CD4-positive, alpha-beta T cell treated with Interferon gamma for 1 hour (primary cell): ENCODE results near the gene U2AF1.
"Not testable (repeated sequence)": the region's sequence is repeated elsewhere in the genome, so short reads cannot be mapped to it uniquely, and the experiment has no call there.

Experiments
- DNase-seq: peaks from one replicate; pipeline ENCODE4 v3.0.0-alpha.2; 2020

The U2AF1 gene, protein sequence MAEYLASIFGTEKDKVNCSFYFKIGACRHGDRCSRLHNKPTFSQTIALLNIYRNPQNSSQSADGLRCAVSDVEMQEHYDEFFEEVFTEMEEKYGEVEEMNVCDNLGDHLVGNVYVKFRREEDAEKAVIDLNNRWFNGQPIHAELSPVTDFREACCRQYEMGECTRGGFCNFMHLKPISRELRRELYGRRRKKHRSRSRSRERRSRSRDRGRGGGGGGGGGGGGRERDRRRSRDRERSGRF

DNA sequence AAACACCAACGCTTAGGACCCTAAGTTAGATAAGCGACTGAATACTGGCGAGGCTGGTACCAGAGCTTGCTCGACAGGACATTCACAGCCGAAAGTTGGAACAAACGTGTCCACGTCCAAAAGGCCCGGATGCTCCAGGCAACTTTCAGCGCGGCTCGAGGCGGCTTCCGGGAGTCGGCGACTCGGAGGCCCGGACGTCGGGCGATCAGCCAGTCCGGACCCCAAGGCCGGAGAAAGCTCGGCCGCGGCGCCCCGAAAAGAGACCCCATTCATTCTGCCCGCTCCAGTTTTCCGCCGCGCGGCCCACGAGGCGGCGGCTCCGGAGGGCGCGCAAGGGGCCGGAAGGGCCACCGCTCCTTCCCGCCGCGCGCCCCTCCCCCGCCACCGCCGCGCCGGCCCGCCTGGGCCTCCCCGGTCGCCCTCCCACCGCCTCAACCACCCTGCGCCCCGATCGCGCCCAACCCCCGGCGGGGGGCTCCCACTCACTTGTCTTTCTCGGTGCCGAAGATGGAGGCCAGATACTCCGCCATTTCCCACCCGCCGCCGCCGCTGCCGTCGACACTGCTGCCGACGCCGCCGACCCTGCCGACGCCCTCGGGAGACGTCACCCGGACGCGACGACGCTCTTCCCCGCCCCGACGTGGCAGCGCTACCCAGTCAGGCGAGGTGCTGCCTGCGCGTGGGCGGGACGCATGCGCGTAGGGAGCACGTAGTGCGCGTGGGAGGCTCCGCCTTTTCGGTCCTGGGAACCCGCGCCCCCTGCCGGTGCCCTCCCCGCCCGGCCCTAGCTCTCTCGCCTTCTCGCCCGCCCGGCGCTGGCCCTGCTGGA lies at the start of gene U2AF1:
U2AF1 (minus strand) TSS at position 606 of the 829 bp plus-strand sequence; CDS start at position 530, 76 bp downstream.
- DNase-seq: peak; percentile 89

- DNase-seq: not testable (repeated sequence)
Observed at GRCh38 chr21:43153601-43154000, 46.2 kb upstream of the U2AF1 start.

DNA sequence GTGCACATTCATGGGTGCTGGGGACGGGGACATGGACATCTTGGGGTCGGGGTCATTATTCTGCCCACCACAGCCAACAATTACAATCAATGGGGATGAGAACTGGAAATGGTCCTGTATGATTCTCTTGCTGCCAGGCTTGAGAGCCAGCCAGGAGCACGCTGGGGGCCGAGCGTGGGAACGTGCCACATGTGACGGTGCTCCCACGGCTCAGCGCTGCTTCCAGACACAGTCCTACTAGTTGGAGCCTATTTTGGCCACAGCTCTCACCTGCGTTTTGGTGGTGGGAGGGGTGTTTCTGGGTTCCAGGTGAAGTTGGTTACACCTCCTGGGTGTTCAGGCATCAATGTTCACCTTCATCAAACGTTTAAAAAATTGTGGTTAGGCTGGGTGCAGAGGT lies 42.0 kb upstream of the U2AF1 start:
- not testable (repeated sequence) for DNase-seq

DNA sequence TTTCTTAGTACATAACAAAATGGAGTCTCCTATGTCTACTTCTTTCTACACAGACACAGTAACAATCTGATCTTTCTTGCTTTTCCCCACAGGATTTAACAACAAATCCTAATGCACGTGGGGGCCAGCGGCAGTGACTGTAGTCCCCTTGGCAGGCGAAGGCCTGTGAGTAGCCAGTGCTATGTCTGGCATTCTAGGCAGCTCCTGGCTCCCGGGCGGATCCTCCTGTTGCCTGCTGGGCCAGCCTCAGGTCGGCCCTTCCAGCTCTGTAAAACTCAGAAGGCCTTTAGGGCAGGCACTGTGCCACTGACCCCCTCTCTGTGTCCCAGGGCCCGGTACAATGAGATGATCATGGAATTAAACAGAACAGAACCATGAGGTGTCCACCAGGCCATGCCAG lies 40.6 kb upstream of the U2AF1 start:
- not testable (repeated sequence) for DNase-seq

DNA sequence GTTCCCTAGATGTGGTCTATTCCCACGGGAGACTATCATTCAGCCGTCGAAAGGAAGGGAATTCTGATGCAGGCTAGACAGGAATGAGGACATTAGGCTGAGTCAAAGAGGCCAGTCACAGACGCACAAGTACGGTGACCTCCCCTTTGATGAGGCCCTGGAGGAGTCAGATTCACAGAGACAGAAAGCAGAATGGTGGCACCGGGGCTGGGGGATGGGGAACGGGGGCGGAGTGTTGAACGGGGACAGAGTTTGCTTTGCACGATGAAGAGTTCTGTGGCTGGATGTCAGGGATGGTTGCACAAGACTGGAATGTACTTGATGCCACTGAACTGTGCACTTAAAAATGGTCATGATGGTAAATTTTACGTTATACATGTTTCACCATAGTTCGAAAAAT lies 39.3 kb upstream of the U2AF1 start:
- DNase-seq: not testable (repeated sequence)

GRCh38 chr21:43141407-43141806 lies 34.0 kb upstream of the U2AF1 start:
- DNase-seq: not testable (repeated sequence)

DNA sequence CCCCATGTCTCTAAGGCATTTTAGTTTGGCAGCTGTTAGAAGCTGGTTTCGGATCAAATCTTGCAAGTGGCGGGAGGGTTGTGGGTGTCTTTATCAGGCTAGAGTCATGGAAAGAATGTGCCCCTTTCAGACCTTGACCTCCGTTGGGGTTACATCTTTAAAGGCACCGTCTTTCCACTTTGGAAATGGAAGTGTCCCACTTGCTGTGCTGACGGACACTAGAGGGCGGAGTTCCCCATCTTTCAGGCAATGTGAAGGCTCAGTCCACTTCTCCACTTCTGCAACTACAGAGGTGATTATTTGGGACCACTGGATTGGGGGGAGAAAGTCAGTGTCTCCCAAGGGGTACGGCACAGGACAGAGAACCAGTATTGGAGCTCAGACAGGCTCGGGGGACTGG lies 31.6 kb upstream of the U2AF1 start:
- not testable (repeated sequence) for DNase-seq

DNA sequence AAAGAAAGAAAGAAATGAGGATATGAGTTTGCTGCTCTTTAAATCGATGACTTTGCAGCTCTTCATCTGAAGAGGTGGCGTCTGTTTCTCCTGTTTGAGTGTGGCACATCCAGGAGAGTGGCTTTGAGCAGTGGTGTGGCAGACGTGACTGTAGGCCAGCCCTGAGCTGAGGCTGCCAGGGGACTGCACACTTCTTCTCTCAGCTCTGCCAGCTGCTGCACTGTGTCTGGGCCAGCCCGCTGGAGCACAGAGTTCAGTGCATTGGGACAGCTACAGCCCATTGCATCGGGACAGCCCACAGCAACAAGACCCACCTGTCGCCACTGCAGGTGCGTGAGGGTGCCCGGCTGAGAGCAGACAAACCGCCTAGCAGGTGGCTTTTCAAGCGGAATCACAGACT lies 27.1 kb upstream of the U2AF1 start:
- DNase-seq: not testable (repeated sequence)

- not testable (repeated sequence) for DNase-seq
Observed at GRCh38 chr21:43130094-43130493, 22.7 kb upstream of the U2AF1 start.

DNA sequence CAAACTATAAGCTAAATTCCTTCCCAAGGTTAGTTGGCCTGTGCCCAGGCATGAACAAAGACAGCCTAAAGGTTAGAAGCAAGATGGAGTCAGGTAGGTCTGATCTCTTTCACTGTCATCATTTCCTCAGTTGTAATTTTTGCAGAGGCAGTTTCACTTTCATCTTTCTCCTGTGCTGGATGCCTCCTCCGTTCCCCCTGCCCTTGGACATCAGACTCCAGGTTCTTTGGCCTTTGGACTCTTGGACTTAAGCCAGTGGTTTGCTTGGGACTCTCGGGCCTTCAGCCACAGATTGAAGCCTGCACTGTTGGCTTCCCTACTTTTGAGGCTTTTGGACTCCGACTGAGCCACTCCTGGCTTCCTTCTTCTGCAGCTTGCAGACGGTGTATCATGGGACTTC lies 8.6 kb upstream of the U2AF1 start:
- not testable (repeated sequence) for DNase-seq

DNA sequence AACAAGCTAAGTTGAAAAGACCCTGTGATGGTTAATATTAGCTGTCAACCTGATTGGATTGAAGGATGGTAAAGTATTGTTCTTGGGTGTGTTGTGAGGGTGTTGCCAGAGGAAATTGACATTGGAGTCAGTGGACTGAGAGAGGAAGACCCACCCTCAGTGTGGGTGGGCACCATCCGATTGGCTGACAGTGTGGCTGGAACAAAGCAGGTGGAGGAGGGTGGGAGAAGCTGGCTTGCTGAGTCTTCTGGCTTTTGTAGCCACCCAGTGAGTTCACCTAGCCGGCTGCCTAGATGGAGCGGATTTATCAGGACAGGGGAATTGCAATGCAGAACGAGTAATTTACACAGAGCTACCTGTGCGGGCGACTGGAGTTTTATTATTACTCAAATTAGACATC lies 7.1 kb upstream of the U2AF1 start:
- DNase-seq: not testable (repeated sequence)

DNA sequence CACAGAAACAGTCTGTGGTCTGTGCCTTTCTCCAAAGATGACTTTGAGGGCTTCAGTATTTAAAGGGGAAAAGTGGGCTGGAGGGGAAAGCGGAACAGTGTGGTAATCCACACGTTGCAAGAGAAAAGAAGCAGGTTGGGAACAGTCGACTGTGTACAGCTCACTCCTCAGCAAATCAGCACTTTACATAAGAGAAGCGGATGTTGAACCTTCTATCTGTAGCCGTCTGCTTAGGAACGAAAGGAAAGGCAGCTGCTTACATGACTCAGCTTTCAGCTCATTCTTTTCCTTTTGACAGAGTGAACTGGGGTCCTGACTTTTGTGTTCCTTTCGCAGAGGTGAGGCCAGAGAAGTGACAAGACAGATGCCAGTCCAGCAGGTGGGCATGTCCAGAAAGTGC lies 1.6 kb upstream of the U2AF1 start:
- not testable (repeated sequence) for DNase-seq

DNA sequence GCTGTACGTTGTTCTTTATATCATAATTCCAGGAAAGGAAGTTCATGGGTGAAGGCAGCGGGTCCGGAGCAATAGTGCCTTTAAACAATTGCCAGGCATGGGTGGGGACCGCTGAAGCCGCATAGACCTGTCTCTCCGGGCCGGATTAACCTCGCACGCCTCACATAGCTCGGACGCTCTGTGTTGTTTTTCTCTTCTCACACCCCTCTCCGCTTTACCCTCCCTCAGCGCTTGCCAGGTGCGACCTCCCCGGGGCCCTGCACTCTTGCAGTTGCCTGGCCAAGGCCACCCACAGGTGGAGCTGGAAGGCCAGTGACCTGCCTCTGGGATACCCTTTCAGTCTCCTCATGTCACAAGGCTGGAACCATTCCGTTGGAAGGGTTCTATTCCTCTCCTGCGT lies 807 bp upstream of the U2AF1 start:
- DNase-seq: not testable (repeated sequence)

GRCh38 chr21:43107794-43108137 lies 396 bp upstream of the U2AF1 start:
- not testable (repeated sequence) for DNase-seq

GRCh38 chr21:43104642-43105041 lies 2.7 kb downstream of the U2AF1 start:
- not testable (repeated sequence) for DNase-seq

GRCh38 chr21:43102281-43102680 lies 5.1 kb downstream of the U2AF1 start:
- not testable (repeated sequence) for DNase-seq

- not testable (repeated sequence) for DNase-seq
Observed at GRCh38 chr21:43101676-43102075, 5.7 kb downstream of the U2AF1 start.

DNA sequence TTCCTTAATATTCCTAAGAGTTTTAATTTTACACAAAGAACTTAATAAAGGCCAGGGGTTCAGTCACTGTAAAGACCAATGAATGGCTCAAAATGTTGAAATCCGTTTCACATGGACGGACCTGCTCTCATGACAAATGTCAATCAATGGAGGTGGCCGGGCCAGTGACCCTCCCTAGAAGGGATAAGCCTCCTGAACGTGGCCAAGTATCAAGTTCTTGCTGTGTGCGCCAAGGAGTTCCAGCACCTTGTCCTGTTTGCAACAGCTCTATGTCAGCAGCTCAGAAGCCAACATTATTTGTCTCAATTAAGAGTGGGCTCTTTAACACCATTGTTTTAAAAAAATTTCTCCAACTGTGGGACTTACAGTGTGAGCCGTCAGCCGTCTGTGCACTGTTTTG lies 6.4 kb downstream of the U2AF1 start:
- not testable (repeated sequence) for DNase-seq

DNA sequence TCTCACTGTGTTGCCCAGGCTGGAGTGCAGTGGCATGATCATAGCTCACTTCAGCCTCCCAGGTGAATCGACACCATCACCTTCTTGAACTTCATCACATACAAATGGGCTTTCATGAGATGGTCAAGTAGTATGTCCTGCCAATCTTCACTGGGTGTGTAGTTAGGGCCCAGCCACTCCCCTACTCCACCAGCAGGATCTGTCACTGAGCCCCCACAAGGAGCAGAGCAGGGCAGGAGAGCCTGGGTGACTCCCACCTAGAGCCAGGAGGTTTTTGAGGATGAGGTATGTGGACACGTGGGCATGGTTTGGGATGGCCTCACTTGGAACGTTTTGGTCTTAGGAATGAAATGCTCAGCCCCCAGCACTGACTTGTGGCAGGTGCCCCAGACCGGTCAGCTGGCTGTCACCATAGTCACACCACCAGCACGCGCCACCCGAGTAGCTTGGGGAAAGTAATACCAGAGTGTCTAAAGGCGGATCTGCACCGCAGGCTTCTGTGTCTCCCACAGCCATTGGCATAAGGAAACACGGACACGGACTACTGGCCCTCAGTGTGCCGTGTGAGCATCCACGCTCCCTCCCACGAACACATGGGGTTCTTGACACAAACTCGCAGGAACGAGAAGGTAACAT lies 15.3 kb downstream of the U2AF1 start:
- DNase-seq: not testable (repeated sequence)

DNA sequence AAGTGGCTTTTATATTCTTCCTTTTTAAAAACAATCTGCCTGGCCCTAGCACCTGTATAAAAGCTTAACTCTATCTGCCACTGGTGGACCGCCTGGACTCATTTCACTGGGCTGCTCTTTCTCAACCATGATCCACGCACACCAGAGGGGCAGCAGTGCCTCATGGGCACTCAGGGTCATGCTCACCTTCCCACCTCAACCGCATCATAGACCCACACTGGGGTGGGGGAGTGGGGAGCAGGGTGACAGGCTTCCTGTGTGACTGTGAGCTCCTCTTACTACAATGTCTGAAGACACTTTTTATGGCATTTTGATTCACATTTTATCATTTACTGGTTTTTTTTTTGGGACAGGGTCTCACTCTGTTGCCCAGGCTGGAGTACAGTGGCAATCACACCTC lies 16.4 kb downstream of the U2AF1 start:
- DNase-seq: peak; percentile 2

GRCh38 chr21:43089463-43089862 lies 17.9 kb downstream of the U2AF1 start:
- DNase-seq: not testable (repeated sequence)

- not testable (repeated sequence) for DNase-seq
Observed at GRCh38 chr21:43082587-43083300, 24.6 kb downstream of the U2AF1 start.

DNA sequence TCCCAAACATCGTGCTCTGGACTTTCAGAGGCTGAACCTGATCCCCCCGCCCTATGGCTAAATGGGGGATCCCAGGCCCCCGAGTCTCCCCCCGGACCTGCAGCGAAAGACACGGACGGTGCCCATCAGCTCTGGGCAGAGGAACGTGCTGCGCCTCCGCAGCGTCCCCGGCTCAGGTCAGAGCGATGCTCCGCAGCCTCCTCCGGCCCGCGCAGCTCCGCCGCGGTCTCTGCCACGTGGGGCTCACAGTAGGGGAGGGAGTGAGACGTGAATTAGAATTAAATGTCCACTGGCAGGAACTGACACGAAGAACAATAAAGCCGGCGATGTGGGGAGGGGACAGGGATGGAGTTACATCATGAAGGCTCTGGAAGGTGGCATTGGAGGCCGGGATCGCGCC lies 30.7 kb downstream of the U2AF1 start:
- DNase-seq: not testable (repeated sequence)
